HG03159 (cell line): ENCODE data around the gene MARVELD2.
"Not testable (repeated sequence)": the region's sequence is repeated elsewhere in the genome, so short reads cannot be mapped to it uniquely, and the experiment has no call there.

Experiments
- ATAC-seq: cut with Tn5 transposase; IDR thresholded peaks from one replicate; pipeline ENCODE4 v1.9.1; 2021; ENCODE audit warnings: mild to moderate bottlenecking, moderate library complexity; ENCODE audit not compliant: unreplicated experiment

The MARVELD2 gene

GRCh38 chr5:69449511-69449910, 34.6 kb downstream of the MARVELD2 start:
- ATAC-seq, result no peak

- ATAC-seq, result no peak
These were observed 35.2 kb downstream of the MARVELD2 start for GRCh38 chr5:69450116-69450515.

- not testable (repeated sequence) for ATAC-seq
These were observed 35.6 kb downstream of the MARVELD2 start for GRCh38 chr5:69450527-69450926.

- no peak for ATAC-seq
These were observed 37.2 kb downstream of the MARVELD2 start for GRCh38 chr5:69451941-69452647.

GRCh38 chr5:69453487-69453886, 38.6 kb downstream of the MARVELD2 start:
- ATAC-seq, result not testable (repeated sequence)

GRCh38 chr5:69454460-69455249, 39.7 kb downstream of the MARVELD2 start:
- ATAC-seq, result no peak

GRCh38 chr5:69455428-69455988, 40.6 kb downstream of the MARVELD2 start:
- not testable (repeated sequence) for ATAC-seq

GRCh38 chr5:69462170-69462569, 47.3 kb downstream of the MARVELD2 start:
- no peak for ATAC-seq

GRCh38 chr5:69466375-69466774, 51.5 kb downstream of the MARVELD2 start:
- ATAC-seq, result not testable (repeated sequence)

GRCh38 chr5:69467442-69468225, 52.7 kb downstream of the MARVELD2 start:
- peak; percentile 91 for ATAC-seq

- no peak for ATAC-seq
These were observed 53.7 kb downstream of the MARVELD2 start for GRCh38 chr5:69468631-69469030.

GRCh38 chr5:69471516-69471915, 56.6 kb downstream of the MARVELD2 start:
- ATAC-seq, result not testable (repeated sequence)

- not testable (repeated sequence) for ATAC-seq
These were observed 57.7 kb downstream of the MARVELD2 start for GRCh38 chr5:69472535-69473143.

GRCh38 chr5:69477170-69477569, 62.3 kb downstream of the MARVELD2 start:
- no peak for ATAC-seq

GRCh38 chr5:69478296-69478695, 63.4 kb downstream of the MARVELD2 start:
- not testable (repeated sequence) for ATAC-seq

- ATAC-seq, result no peak
These were observed 70.0 kb downstream of the MARVELD2 start for GRCh38 chr5:69484891-69485290.

GRCh38 chr5:69485471-69485870, 70.6 kb downstream of the MARVELD2 start:
- ATAC-seq, result no peak

- no peak for ATAC-seq
These were observed 74.3 kb downstream of the MARVELD2 start for GRCh38 chr5:69489246-69489645.

- no peak for ATAC-seq
These were observed 76.1 kb downstream of the MARVELD2 start for GRCh38 chr5:69491027-69491426.

GRCh38 chr5:69491838-69492390, 77.0 kb downstream of the MARVELD2 start:
- ATAC-seq, result no peak
